Keratinocyte (primary cell): Measurements from ENCODE around the gene SSR1.

Experiments
- CTCF ChIP-seq, 3 experiments: IDR thresholded peaks in 1 of 3; conservative IDR thresholded peaks in 1 of 3; optimal IDR thresholded peaks in 1 of 3; 2 replicates in 2 of 3; 3 replicates in 1 of 3; pipeline versions ENCODE3 to v1.5.1; 2011; ENCODE audit warnings: low read length in 3 of 3, mild to moderate bottlenecking in 3 of 3, moderate library complexity in 2 of 3, control low read depth in 1 of 3, inconsistent platforms in 1 of 3; ENCODE audit not compliant: insufficient read depth in 2 of 3; ENCODE audit errors: extremely low read depth in 1 of 3
- EZH2 ChIP-seq: IDR thresholded peaks from one replicate; pipeline ENCODE4 v1.6.1; 2012; ENCODE audit warnings: inconsistent platforms, mild to moderate bottlenecking, low read length, moderate library complexity

DNA sequence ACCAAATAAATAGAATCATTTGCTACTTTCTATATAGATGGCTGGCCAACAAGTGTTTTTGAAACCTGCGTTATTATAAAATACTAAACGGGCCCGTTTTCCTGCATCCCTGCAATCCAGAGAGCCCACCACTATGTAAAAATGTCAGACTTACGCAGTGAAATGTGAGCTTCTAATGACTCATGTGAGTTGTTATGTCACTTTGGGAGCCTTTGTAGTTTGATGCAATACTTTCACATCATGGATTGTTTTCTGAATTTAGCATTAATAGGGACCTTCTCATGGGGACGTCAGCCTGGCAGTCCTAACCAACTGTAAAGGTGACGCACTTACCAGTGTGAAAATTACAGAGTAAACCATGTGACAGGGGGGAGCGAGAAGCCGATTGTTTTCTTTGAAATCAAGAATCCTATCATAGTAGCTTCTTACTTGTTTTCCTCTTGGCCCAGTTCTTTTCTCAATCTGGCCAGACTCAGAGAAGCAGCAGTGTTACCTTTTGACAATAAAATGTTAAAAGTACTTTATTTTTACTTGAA is 75.3 kb downstream of the SSR1 start:
- TF ChIP-seq CTCF (optimal IDR thresholded peaks at IDR 0.05 in 1 of 3, IDR thresholded peaks at IDR 0.05 in 1 of 3, conservative IDR thresholded peaks at IDR 0.05 in 1 of 3; ENCODE audit: extremely low read depth in 1 of 3, insufficient read depth in 2 of 3, low read length in 3 of 3): no peak
- TF ChIP-seq EZH2: no peak
